ENCODE data around the gene LRCH4. TPM values are rescaled to one million over a fixed set of nuclear protein-coding genes. Genes with fewer than 3 reads are reported as not detected.

LRCH4 gene
- total RNA-seq, 2 experiments from 2014 or later: 313 to 317 TPM

GRCh38 chr7:100583132-100584053 is 2.5 kb downstream of the LRCH4 start:
- peak overlapping the region; percentile 95 for H3K4me3 ChIP-seq (ENCODE audit: low read length)
- no peak overlapping the region for H3K27ac Mint-ChIP-seq
- H3K27me3 ChIP-seq (ENCODE audit: control insufficient read depth in 1 of 2, insufficient read depth in 2 of 2, low read length in 2 of 2): no peaks in the 10 kb centered on the region
- ChIA-PET POLR2A (interaction anchor here (0.6 to 4.9 kb wide), 23 partner anchors 11 to 482 kb away, joined by 3 to 113 read pairs (median 12); partner anchors contain the start of genes AGFG2, AP4M1, GAL3ST4 and GIGYF1), CTCF (interaction anchor here (1.1 to 2.2 kb wide), 2 partner anchors 19 to 49 kb away, joined by 4 to 5 read pairs; no protein-coding TSS in a partner anchor)
- H3K4me1 Mint-ChIP-seq (ENCODE audit: low read depth): peaks cover 32% of the 10 kb centered on the region
- peaks cover 45% of the 10 kb centered on the region for H3K36me3 ChIP-seq (ENCODE audit: insufficient read depth, low read length)
- H3K27ac ChIP-seq (ENCODE audit: low read depth in 1 of 2, low read length in 2 of 2): peak overlapping the region; percentile 93 to 96
- TF ChIP-seq, protein P1, sequence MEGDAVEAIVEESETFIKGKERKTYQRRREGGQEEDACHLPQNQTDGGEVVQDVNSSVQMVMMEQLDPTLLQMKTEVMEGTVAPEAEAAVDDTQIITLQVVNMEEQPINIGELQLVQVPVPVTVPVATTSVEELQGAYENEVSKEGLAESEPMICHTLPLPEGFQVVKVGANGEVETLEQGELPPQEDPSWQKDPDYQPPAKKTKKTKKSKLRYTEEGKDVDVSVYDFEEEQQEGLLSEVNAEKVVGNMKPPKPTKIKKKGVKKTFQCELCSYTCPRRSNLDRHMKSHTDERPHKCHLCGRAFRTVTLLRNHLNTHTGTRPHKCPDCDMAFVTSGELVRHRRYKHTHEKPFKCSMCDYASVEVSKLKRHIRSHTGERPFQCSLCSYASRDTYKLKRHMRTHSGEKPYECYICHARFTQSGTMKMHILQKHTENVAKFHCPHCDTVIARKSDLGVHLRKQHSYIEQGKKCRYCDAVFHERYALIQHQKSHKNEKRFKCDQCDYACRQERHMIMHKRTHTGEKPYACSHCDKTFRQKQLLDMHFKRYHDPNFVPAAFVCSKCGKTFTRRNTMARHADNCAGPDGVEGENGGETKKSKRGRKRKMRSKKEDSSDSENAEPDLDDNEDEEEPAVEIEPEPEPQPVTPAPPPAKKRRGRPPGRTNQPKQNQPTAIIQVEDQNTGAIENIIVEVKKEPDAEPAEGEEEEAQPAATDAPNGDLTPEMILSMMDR (IDR thresholded peaks at IDR 0.05): no peak
- H3K36me3 Mint-ChIP-seq (ENCODE audit: low read depth): peaks cover 22% of the 10 kb centered on the region
- no peaks in the 10 kb centered on the region for H3K9me3 Mint-ChIP-seq
- H3K4me1 ChIP-seq (ENCODE audit: insufficient read depth, low read length): peaks cover 65% of the 10 kb centered on the region
- no peaks in the 10 kb centered on the region for H3K27me3 Mint-ChIP-seq
- intact Hi-C loops (cut with DNase I, micrococcal nuclease): loop anchor here (1.0 to 2.0 kb wide), 5 partner anchors 13 to 93 kb away; partner anchors contain the start of gene PCOLCE (in 1 of the 2)
- DNase-seq (peak in 13 of 14 experiments; percentile 39 to 89 (median 66)), ATAC-seq (ENCODE audit: poor library complexity) (peak; percentile 7)
- H3K4me3 Mint-ChIP-seq: peak overlapping the region; percentile 97
- H3K9me3 ChIP-seq (ENCODE audit: control insufficient read depth in 1 of 2, insufficient read depth in 1 of 2, low read length in 2 of 2): no peaks in the 10 kb centered on the region

DNA sequence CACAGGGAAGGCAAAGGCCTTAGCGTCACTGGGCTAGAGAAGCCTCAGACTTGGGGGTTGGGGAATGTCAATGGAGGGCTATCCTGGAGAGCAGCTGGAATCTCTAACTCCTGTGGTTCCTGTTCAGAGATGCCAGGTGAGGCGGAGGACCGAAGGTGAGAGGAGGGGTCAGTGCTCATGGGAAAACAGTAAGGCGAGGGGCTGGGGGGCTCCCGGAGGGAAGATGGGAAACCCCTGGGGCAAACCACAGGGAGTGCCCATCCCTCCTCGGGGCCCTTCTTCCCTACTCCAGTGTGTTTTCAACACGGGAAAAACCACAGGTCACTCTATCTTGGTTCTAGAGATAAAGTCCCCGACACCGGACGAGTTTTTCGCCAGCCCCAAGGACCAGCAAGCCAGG is 3.3 kb downstream of the LRCH4 start:
- H3K4me3 Mint-ChIP-seq: peak overlapping the region; percentile 97
- Histone ChIP-seq H3K27ac (ENCODE audit: low read depth in 1 of 2, low read length in 2 of 2) (peak overlapping the region; percentile 93 to 96), H3K4me3 (ENCODE audit: low read length) (peak overlapping the region; percentile 95), H3K36me3 (ENCODE audit: insufficient read depth, low read length) (peaks cover 53% of the 10 kb centered on the region), H3K27me3 (ENCODE audit: control insufficient read depth in 1 of 2, insufficient read depth in 2 of 2, low read length in 2 of 2) (no peaks in the 10 kb centered on the region), H3K4me1 (ENCODE audit: insufficient read depth, low read length) (peaks cover 63% of the 10 kb centered on the region), H3K9me3 (ENCODE audit: control insufficient read depth in 1 of 2, insufficient read depth in 1 of 2, low read length in 2 of 2) (no peaks in the 10 kb centered on the region)
- no peak for ATAC-seq (ENCODE audit: poor library complexity)
- H3K9me3 Mint-ChIP-seq: no peaks in the 10 kb centered on the region
- H3K27me3 Mint-ChIP-seq: no peaks in the 10 kb centered on the region
- H3K4me1 Mint-ChIP-seq (ENCODE audit: low read depth): peaks cover 28% of the 10 kb centered on the region
- TF ChIP-seq, protein P1 (IDR thresholded peaks at IDR 0.05): no peak
- CTCF ChIA-PET: no interaction called here
- H3K27ac Mint-ChIP-seq: no peak overlapping the region
- H3K36me3 Mint-ChIP-seq (ENCODE audit: low read depth): peaks cover 22% of the 10 kb centered on the region
- DNase-seq: no peak
- POLR2A ChIA-PET: interaction anchor here (0.8 to 4.9 kb wide), 13 partner anchors 10 to 415 kb away, joined by 3 to 113 read pairs (median 48); partner anchors contain the start of genes AGFG2, GAL3ST4, GNB2 and MEPCE
- intact Hi-C loops (cut with DNase I, micrococcal nuclease): loop anchor here (1.0 to 2.0 kb wide), 4 partner anchors 12 to 94 kb away; partner anchors contain the start of gene PCOLCE (in 1 of the 2)

- H3K27ac Mint-ChIP-seq: no peak overlapping the region
Measured at GRCh38 chr7:100582041-100582579, 3.8 kb downstream of the LRCH4 start.

More at GRCh38 chr7:100582041-100582579, 3.8 kb downstream of the LRCH4 start:
- ATAC-seq (ENCODE audit: poor library complexity): no peak
- Histone ChIP-seq H3K27ac (ENCODE audit: low read depth in 1 of 2, low read length in 2 of 2) (peak overlapping the region; percentile 93 to 96), H3K27me3 (ENCODE audit: control insufficient read depth in 1 of 2, insufficient read depth in 2 of 2, low read length in 2 of 2) (no peaks in the 10 kb centered on the region), H3K36me3 (ENCODE audit: insufficient read depth, low read length) (peaks cover 58% of the 10 kb centered on the region), H3K9me3 (ENCODE audit: control insufficient read depth in 1 of 2, insufficient read depth in 1 of 2, low read length in 2 of 2) (no peaks in the 10 kb centered on the region), H3K4me3 (ENCODE audit: low read length) (peak overlapping the region; percentile 95), H3K4me1 (ENCODE audit: insufficient read depth, low read length) (peaks cover 61% of the 10 kb centered on the region)
- H3K4me3 Mint-ChIP-seq: peak overlapping the region; percentile 97
- peaks cover 28% of the 10 kb centered on the region for H3K4me1 Mint-ChIP-seq (ENCODE audit: low read depth)
- CTCF ChIA-PET: no interaction called here
- TF ChIP-seq, protein P1 (IDR thresholded peaks at IDR 0.05): no peak
- H3K27me3 Mint-ChIP-seq: no peaks in the 10 kb centered on the region
- POLR2A ChIA-PET: interaction anchor here (0.8 to 1.4 kb wide), 4 partner anchors 10 to 414 kb away, joined by 3 to 6 read pairs (median 3); partner anchors contain the start of genes AGFG2, GAL3ST4 and MOSPD3
- DNase-seq: peak in 1 of 14 experiments; percentile 26
- intact Hi-C loops (cut with DNase I, micrococcal nuclease): loop anchor here in 1 of 2 experiments (2.0 kb wide), 3 partner anchors 17 to 95 kb away; partner anchors contain the start of gene PCOLCE
- H3K36me3 Mint-ChIP-seq (ENCODE audit: low read depth): peaks cover 22% of the 10 kb centered on the region
- H3K9me3 Mint-ChIP-seq: no peaks in the 10 kb centered on the region
